ENCODE data around the gene M1AP. TPM values are rescaled to one million over a fixed set of nuclear protein-coding genes. Genes with fewer than 3 reads are reported as not detected.
A peak's percentile ranks its signal among the peaks of the same experiment; 100 is the strongest.

Gene M1AP
- polyA plus RNA-seq, 3 donors: 1.00 to 4.6 (median 1.8) TPM

DNA sequence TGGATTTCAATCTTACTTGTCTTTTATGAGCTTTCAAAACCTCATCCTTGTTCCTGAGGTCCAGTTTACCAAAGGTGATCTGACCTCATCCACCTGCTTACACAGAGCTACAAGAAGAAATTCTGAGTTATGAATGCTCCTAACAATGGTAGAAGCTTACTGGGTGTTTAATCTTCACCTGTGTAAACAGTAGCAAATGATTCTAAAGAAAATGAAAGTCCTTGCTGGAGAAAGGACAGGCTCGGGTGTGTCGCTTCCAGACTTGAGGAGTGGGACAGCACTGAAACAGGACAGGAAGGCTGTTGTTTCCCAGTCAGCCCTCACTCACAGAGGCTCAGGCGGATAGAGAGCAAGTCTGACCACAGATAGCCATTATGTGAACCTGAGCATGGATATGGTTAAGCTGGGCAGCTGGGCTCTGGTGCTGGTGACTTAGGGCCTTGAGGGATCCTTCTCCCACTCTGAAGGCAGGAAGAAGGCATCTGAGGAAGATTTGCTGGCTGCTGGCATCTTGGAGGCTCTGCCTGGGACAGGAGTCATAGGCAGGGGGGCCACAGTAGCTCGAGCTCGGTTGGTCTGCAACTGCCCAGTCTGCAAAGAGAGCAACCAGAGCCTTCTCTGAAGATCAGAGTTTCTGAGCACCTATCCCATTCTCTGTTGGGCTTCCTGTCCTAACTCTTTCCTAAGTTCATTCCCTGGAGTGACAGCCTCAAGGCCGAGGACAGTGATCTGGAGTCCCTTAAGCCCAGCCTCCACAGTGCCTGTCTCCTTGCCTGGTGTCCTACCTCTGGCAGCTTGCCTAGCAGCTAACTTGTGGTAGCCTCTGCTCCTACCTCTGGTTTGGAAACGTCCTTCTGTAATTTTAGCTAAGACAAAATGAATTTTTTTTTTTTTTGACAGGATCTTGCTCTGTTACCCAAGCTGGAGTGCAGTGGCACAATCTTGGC is 89.6 kb downstream of the M1AP start:
- TF ChIP-seq, protein P1, sequence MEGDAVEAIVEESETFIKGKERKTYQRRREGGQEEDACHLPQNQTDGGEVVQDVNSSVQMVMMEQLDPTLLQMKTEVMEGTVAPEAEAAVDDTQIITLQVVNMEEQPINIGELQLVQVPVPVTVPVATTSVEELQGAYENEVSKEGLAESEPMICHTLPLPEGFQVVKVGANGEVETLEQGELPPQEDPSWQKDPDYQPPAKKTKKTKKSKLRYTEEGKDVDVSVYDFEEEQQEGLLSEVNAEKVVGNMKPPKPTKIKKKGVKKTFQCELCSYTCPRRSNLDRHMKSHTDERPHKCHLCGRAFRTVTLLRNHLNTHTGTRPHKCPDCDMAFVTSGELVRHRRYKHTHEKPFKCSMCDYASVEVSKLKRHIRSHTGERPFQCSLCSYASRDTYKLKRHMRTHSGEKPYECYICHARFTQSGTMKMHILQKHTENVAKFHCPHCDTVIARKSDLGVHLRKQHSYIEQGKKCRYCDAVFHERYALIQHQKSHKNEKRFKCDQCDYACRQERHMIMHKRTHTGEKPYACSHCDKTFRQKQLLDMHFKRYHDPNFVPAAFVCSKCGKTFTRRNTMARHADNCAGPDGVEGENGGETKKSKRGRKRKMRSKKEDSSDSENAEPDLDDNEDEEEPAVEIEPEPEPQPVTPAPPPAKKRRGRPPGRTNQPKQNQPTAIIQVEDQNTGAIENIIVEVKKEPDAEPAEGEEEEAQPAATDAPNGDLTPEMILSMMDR (IDR thresholded peaks at IDR 0.05): no peak
- H3K4me3 ChIP-seq (replicated peaks in 1 of 3; ENCODE audit: low read depth in 2 of 3, low read length in 3 of 3): no peak overlapping the region
- Mint-ChIP-seq H3K27ac (peak overlapping the region in 6 of 7 donors; percentile 37 to 82 (median 64)), H3K36me3 (peaks cover 15 to 20% of the 10 kb centered on the region in 2 donors), H3K9me3 (no peaks in the 10 kb centered on the region), H3K27me3 (ENCODE audit: low read depth in 3 of 3) (peaks cover 0 to 2% (median 2%) of the 10 kb centered on the region in 3 donors), H3K4me1 (peaks cover 50% of the 10 kb centered on the region), H3K4me3 (no peak overlapping the region)
- H3K27ac ChIP-seq (ENCODE audit: low read depth in 1 of 2, low read length in 2 of 2): no peak overlapping the region
- no peak overlapping the region for H2AFZ ChIP-seq (ENCODE audit: insufficient read depth, low read depth, low read length, poor library complexity, severe bottlenecking)
- H3K4me1 ChIP-seq (ENCODE audit: control insufficient read depth in 1 of 2, insufficient read depth in 2 of 2, low read length in 2 of 2): peaks cover 33 to 54% of the 10 kb centered on the region in 2 donors
- no peaks in the 10 kb centered on the region for H3K9me3 ChIP-seq (replicated peaks in 1 of 2; ENCODE audit: control insufficient read depth in 1 of 2, insufficient read depth in 1 of 2, low read length in 2 of 2)
- peaks cover 20 to 28% of the 10 kb centered on the region in 2 donors for H3K36me3 ChIP-seq (replicated peaks in 1 of 2; ENCODE audit: control insufficient read depth in 1 of 2, insufficient read depth in 2 of 2, low read length in 2 of 2)
- peaks cover 23% of the 10 kb centered on the region for H4K20me1 ChIP-seq (ENCODE audit: insufficient read depth, low read length)
- H3K4me2 ChIP-seq (replicated peaks; ENCODE audit: extremely low read depth, low read length, poor library complexity, severe bottlenecking): no peak overlapping the region
- H3K79me2 ChIP-seq (ENCODE audit: insufficient read depth, low read length): peaks cover 44% of the 10 kb centered on the region
- H3K9ac ChIP-seq (ENCODE audit: insufficient read depth, low read length, poor library complexity, severe bottlenecking): no peak overlapping the region
- DNase-seq: no peak
- H3K27me3 ChIP-seq (ENCODE audit: control insufficient read depth in 2 of 2, insufficient read depth in 2 of 2, low read length in 2 of 2): no peaks in the 10 kb centered on the region
- intact Hi-C loops (cut with micrococcal nuclease): no loop called here
- WGBS (ENCODE audit: insufficient coverage): 70% methylated on average over 5 of the region's 7 CpGs

DNA sequence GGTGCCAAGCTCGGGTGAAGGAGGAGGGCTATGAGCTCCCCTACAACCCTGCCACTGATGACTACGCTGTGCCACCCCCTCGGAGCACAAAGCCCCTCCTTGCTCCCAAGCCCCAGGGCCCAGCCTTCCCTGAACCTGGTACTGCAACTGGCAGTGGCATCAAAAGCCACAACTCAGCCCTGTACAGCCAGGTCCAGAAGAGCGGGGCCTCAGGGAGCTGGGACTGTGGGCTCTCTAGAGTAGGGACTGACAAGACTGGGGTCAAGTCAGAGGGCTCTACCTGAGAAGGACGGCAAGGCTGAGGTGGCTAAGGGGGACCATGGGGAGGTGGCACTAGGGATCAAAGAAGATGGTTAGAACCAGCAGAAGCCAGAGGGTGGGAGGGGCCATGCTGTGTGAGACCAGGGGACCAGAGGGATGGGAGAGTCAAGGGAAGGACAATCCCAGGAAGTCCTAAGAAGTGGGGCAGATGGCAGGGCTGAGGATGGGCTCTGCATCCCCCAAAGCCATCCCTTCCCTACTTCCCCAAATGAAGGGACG is 91.2 kb downstream of the M1AP start:
- Mint-ChIP-seq H3K4me1 (peaks cover 46% of the 10 kb centered on the region), H3K27me3 (ENCODE audit: low read depth in 3 of 3) (peaks cover 0 to 4% (median 2%) of the 10 kb centered on the region in 3 donors), H3K4me3 (peak overlapping the region in 1 of 2 donors; percentile 98), H3K9me3 (no peaks in the 10 kb centered on the region), H3K36me3 (peaks cover 15 to 23% of the 10 kb centered on the region in 2 donors), H3K27ac (peak overlapping the region in 5 of 7 donors; percentile 40 to 98 (median 81))
- Histone ChIP-seq H3K9me3 (replicated peaks in 1 of 2; ENCODE audit: control insufficient read depth in 1 of 2, insufficient read depth in 1 of 2, low read length in 2 of 2) (no peaks in the 10 kb centered on the region), H3K4me2 (replicated peaks; ENCODE audit: extremely low read depth, low read length, poor library complexity, severe bottlenecking) (no peak overlapping the region), H3K36me3 (replicated peaks in 1 of 2; ENCODE audit: control insufficient read depth in 1 of 2, insufficient read depth in 2 of 2, low read length in 2 of 2) (peaks cover 20 to 28% of the 10 kb centered on the region in 2 donors), H3K9ac (ENCODE audit: insufficient read depth, low read length, poor library complexity, severe bottlenecking) (no peak overlapping the region), H3K27ac (ENCODE audit: low read depth in 1 of 2, low read length in 2 of 2) (peak overlapping the region in 1 of 2 donors; percentile 94), H3K4me3 (replicated peaks in 1 of 3; ENCODE audit: low read depth in 2 of 3, low read length in 3 of 3) (peak overlapping the region in 1 of 3 experiments; percentile 99), H4K20me1 (ENCODE audit: insufficient read depth, low read length) (peaks cover 23% of the 10 kb centered on the region), H3K79me2 (ENCODE audit: insufficient read depth, low read length) (peaks cover 53% of the 10 kb centered on the region), H3K27me3 (ENCODE audit: control insufficient read depth in 2 of 2, insufficient read depth in 2 of 2, low read length in 2 of 2) (no peaks in the 10 kb centered on the region), H2AFZ (ENCODE audit: insufficient read depth, low read depth, low read length, poor library complexity, severe bottlenecking) (no peak overlapping the region), H3K4me1 (ENCODE audit: control insufficient read depth in 1 of 2, insufficient read depth in 2 of 2, low read length in 2 of 2) (peaks cover 27 to 48% of the 10 kb centered on the region in 2 donors)
- 94% methylated on average over 3 of the region's 6 CpGs for WGBS (ENCODE audit: insufficient coverage)
- TF ChIP-seq, protein P1 (IDR thresholded peaks at IDR 0.05): no peak
- intact Hi-C loops (cut with micrococcal nuclease): no loop called here
- DNase-seq: no peak

All from CD14-positive monocyte (primary cell).